ENCODE data around the gene SLC24A5. TPM values are rescaled to one million over a fixed set of nuclear protein-coding genes. Genes with fewer than 3 reads are reported as not detected.

The SLC24A5 gene
- total RNA-seq, 1 experiment from 2014 or later: not detected

DNA sequence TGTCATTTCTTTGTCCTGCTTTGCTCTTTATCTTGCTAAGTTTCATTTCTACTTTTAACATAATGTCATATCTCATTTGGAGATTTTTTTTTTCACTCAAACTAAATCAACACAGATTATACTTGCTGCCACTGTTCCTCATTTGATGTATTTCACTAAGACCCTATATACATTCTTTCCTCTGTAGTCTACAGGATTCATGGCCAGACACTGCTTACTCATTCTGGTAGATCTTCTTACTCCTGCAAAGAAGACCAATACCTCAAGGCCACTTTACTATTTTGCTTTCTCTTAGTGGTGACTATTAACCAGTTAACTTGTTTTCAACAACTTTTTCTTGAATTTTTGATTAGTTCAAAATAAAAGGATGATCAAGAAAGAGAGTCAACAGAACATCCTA, 26.6 kb downstream of the SLC24A5 start:
- Histone ChIP-seq H3K56ac (ENCODE audit: insufficient read length, low read depth, low read length) (no peak overlapping the region), H3K4ac (ENCODE audit: low read depth, low read length) (no peak overlapping the region), H4K20me1 (ENCODE audit: control insufficient read depth, insufficient read depth, insufficient read length) (no peaks in the 10 kb centered on the region), H2AFZ (ENCODE audit: low read length) (no peak overlapping the region), H3K23me2 (ENCODE audit: insufficient read length, low read depth, low read length, poor library complexity, severe bottlenecking) (no peaks in the 10 kb centered on the region), H3K4me2 (ENCODE audit: insufficient read depth, insufficient read length, low read length) (no peak overlapping the region), H3K9ac (ENCODE audit: extremely low read depth, insufficient read length, low read length) (no peak overlapping the region), H3K79me2 (ENCODE audit: insufficient read depth, low read length) (no peaks in the 10 kb centered on the region), H2BK20ac (ENCODE audit: low read depth, low read length, poor library complexity, severe bottlenecking) (no peak overlapping the region), H3K4me1 (ENCODE audit: insufficient read depth, low read length) (no peaks in the 10 kb centered on the region), H3K18ac (ENCODE audit: insufficient read length, low read depth, low read length) (no peak overlapping the region), H3K27ac (ENCODE audit: insufficient read length, low read depth, low read length) (no peak overlapping the region), H4K5ac (ENCODE audit: insufficient read length, low read depth, low read length) (no peak overlapping the region), H4K8ac (replicated peaks; ENCODE audit: insufficient read length, low read depth, low read length) (no peak overlapping the region), H2AK5ac (ENCODE audit: insufficient read length, low read length) (no peak overlapping the region), H3K79me1 (ENCODE audit: insufficient read depth, low read depth, low read length, poor library complexity, severe bottlenecking) (no peaks in the 10 kb centered on the region), H3K27me3 (ENCODE audit: insufficient read depth, low read length) (no peaks in the 10 kb centered on the region), H3K14ac (ENCODE audit: insufficient read depth, low read length) (no peak overlapping the region), H4K91ac (ENCODE audit: insufficient read length, low read depth, low read length) (no peak overlapping the region), H3K9me3 (ENCODE audit: control insufficient read depth, low read depth, low read length) (no peaks in the 10 kb centered on the region), H3K23ac (ENCODE audit: insufficient read length, low read depth, low read length) (no peak overlapping the region), H2BK12ac (ENCODE audit: insufficient read length, low read depth, low read length) (no peak overlapping the region), H2BK120ac (ENCODE audit: low read depth, low read length, poor library complexity, severe bottlenecking) (no peak overlapping the region), H3T11ph (ENCODE audit: low read length) (no peak overlapping the region), H2BK5ac (ENCODE audit: insufficient read length, low read length) (no peak overlapping the region), H2BK15ac (ENCODE audit: low read depth, low read length) (no peak overlapping the region)
- Mint-ChIP-seq H3K9me3 (no peaks in the 10 kb centered on the region), H3K27me3 (ENCODE audit: low read depth) (no peaks in the 10 kb centered on the region), H3K27ac (peak overlapping the region in 1 of 3 experiments; percentile 7; a peak in 1 of 7 replicates), H3K4me3 (no peak overlapping the region), H3K36me3 (ENCODE audit: insufficient read depth in 1 of 3, low read depth in 3 of 3) (peaks cover 14 to 43% (median 41%) of the 10 kb centered on the region in 3 experiments; a peak in 6 of 7 replicates), H3K4me1 (peaks cover 16 to 21% of the 10 kb centered on the region in 2 experiments)
- DNase-seq: no peak
- TF ChIP-seq, protein P1, sequence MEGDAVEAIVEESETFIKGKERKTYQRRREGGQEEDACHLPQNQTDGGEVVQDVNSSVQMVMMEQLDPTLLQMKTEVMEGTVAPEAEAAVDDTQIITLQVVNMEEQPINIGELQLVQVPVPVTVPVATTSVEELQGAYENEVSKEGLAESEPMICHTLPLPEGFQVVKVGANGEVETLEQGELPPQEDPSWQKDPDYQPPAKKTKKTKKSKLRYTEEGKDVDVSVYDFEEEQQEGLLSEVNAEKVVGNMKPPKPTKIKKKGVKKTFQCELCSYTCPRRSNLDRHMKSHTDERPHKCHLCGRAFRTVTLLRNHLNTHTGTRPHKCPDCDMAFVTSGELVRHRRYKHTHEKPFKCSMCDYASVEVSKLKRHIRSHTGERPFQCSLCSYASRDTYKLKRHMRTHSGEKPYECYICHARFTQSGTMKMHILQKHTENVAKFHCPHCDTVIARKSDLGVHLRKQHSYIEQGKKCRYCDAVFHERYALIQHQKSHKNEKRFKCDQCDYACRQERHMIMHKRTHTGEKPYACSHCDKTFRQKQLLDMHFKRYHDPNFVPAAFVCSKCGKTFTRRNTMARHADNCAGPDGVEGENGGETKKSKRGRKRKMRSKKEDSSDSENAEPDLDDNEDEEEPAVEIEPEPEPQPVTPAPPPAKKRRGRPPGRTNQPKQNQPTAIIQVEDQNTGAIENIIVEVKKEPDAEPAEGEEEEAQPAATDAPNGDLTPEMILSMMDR (conservative IDR thresholded peaks at IDR 0.05): no peak
